Medulla oblongata (tissue), 1 donor: ENCODE results near the gene SLC27A4.
A peak's percentile ranks its signal among the peaks of the same experiment; 100 is the strongest.

Experiments used
- DNase-seq: peaks from one replicate; pipeline ENCODE4 v3.0.0-alpha.2; 2015; ENCODE audit errors: extremely low spot score

SLC27A4 gene

DNA sequence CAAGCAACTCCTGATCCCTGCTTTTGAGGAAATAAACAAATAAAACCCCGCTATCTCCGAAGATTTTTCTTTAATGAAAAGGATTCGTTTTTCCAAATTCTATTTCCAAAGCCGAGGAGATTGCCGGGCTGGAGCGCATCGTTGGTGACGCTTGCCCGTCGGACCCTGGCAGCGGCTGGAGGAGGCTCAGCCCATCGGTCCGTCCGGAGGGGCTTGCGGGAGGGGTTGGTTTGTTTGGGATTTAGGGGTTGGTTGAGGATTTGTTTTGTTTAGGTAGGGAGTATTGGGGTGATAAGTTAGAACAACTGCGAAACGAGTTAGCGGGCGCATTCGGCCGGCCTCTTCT lies 51.6 kb downstream of the SLC27A4 start:
- no peak for DNase-seq

DNA sequence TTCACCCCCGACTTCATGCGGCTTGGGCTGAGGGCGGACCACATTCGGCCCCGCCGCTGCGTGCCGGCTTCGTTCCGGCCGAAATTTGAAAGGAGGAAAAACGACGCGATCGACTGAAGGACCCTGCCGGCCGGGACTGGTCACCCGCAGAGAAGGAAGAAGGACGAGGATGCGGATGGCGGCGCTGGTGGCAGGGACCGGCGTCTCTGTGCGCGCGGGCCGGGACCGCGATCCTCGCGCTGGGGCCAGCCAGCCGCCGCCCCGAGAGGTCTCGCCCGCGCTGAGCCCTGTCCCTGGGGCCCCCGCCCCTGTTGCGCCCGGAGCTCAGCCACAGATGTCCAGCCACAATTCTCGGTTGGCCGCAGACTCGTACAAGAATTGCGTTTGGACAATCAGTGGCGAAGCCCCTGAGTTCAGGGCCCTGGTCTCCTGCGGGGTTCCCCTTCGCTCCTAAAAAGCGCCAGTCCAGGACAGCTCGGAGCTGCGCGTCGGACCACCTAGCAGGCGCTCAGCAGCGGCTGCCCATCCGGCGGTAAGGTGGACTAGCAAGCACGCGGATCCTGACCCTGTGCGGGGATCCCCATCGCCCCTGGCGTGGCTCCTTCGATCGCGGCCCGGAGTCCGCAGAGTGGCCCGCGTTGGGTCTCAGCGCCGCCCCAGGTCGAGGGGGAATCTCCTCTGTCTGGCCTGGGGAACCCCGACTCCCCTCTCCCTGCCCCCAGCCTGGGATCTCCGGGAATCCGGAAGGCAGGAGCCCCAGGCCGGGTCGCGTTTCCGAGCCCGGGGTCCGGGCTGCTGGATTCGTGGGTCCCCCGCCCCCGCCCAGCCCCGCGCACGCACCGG lies 52.2 kb downstream of the SLC27A4 start:
- no peak for DNase-seq

DNA sequence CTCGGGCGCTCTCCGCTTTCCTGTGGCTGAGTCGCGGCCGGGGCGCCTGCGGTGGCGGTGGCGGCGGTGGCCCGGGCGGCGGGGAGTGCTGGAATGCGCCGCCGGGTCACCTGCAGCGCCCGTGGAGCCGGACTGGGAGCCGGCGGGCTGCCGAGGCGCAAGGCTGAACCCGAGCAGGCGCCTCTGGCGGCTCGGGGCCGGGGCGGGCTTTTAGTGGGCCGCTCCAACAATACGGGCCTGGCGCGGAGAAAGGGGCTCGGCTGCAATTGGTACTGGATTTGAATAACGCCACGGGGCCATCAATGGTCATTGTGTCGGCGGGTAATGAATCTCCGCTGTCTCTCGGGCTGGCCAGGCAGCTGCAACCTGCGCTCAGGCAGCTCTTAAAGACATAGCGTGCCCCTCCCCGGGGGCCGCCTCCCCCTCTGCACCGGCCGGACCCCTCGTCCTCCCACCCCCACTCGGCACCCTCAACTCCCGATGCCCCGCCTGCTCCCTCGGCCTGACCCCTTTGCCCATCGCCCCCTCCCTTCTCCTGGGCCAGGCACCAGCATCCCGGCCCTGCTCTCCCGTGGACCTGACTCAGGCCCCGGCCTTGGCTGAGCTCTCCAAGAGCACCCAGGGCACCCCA lies 52.9 kb downstream of the SLC27A4 start:
- DNase-seq, result peak; percentile 87

- peak; percentile 32 for DNase-seq
Observed at GRCh38 chr9:128393970-128394369, 53.6 kb downstream of the SLC27A4 start.

DNA sequence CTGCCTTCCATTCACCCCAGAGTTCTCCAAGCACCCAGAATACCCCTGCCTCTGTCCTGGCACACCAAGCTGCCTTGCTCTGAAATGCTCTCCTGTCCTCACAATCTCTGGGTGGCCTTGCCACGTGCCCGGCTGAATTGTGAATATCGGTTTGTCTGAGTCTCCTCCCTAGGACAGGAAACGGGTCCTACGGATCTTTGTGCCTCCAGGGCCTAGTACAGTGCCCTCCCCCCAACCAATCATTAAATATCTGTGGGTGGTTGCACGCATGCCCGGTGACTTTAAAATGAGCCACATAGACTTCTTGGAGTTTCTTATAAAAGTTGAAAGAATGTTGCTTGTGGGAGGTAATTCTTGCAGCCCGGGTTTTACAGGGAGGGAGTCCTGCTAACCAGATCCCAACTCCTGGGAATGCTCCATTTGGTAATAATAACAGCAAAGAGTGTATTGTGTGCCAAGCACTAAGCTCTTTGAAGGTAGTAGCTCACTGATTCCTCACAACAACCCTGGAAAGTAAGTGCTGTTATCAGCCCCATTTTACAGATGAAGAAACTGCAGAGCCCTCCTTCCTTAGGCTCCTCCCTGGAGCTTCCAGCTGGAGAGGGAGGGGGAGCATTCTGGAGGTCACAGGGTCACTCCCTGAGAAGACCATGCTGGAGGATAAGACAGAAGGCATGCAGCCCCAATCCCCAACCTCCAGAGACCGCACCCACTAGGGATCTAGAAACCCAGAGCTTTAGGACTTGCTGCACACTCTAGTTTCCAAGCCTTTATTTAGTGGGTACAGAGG lies 54.2 kb downstream of the SLC27A4 start:
- peak; percentile 80 for DNase-seq

- peak; percentile 34 for DNase-seq
Observed at GRCh38 chr9:128396970-128397613, 56.8 kb downstream of the SLC27A4 start.

DNA sequence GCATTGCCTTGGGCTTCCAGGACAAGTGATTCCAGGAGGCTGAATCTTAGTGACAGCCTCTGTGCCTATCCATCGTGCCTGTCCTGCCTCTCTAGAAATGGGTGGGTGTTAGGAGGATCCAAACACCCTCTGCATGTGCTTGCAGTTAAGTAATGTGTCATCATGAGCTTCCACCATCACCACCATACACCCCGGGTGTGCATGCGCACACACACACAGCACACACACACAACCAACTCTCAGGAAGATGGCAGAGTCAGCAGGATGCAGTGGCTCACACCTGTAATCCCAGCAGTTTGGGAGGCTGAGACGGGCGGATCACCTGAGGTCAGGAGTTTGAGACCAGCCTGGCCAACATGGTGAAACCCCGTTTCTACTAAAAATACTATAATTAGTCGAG lies 57.5 kb downstream of the SLC27A4 start:
- no peak for DNase-seq

DNA sequence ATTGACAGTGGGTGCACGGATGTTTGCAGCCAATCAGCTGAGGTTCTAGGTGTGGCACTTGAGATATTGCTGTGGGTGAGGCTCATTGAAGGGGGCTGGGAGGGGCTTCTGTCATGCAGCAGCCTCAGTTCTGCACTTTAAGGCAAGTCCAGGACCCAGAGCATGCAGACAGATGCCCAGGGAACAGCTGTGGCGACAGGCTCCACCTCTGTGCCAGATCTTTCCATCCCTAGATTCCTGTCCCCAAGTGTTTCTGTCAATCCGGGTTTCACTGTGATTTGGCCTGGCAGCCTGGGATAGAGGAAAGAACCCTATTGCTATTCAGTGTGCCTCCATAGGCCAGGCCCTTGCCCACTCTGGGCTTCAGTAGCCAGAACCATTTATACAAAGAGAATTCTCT lies 59.5 kb downstream of the SLC27A4 start:
- DNase-seq, result no peak

DNA sequence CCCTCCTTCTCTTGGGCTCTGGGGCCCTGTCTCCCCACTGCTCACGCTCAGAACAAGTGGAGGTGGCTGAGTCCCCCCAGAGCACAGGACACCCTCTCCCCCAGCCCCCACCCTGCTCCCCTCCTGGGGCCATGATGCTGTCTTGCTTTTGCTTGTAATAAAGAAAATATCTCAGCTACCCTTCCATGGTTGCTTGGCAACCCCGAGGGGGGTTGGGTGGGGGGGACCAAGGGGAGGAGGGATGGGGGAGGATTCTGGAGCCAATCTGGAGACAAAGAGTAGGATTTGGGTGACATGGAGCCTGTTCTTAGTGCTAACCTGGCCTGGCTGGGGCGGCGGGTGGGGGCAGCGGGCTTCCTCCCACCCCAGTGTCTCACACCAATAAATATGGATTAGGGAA lies 64.2 kb downstream of the SLC27A4 start:
- DNase-seq, result peak; percentile 16

- peak; percentile 67 for DNase-seq
Observed at GRCh38 chr9:128405077-128405779, 64.9 kb downstream of the SLC27A4 start.

GRCh38 chr9:128405780-128406171 lies 65.4 kb downstream of the SLC27A4 start:
- peak; percentile 5 for DNase-seq

- DNase-seq, result peak; percentile 29
Observed at GRCh38 chr9:128406848-128407391, 66.6 kb downstream of the SLC27A4 start.

GRCh38 chr9:128408963-128409431 lies 68.7 kb downstream of the SLC27A4 start:
- peak; percentile 89 for DNase-seq

DNA sequence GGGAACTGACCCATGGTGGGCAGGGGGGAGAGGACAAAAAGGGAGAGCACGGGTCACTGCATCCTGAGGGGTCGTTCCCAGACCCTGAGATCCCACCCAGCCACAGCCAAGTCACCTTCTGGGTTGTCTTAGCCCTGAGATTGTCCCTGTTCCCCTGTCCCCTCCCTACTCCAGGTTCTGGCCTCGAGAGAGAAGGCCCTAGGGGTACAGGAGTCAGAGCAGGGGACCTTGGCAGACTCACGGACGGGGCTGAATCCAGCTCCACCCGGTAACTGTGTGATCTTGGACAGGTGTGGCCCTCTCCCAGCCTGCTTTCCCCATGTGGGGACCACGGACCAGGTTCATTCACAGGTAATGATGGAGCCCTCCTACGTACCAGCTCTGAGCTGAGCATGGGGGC lies 69.1 kb downstream of the SLC27A4 start:
- no peak for DNase-seq

DNA sequence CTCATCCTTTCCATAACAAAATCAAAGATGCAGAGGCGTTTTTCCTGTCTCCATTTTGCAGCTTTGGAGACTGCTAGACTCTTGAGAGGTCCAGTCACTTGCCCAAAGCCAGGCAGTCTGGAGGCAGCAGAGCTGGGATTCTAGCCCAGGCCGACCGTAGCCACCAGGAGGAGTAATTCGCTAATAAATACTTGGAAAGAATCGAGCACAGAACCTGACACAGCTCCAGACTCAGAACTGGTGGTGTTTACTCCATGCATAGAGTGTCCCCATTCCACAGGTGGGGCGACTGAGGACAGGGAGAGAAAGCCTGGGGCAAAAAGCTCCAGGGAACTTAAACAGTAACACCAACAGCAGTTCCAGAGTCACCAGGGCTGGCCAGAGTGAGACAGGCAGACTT lies 69.7 kb downstream of the SLC27A4 start:
- peak; percentile 71 for DNase-seq
